ENCODE results near the gene TSPAN4. TPM values are rescaled to one million over a fixed set of nuclear protein-coding genes. Genes with fewer than 3 reads are reported as not detected.

TSPAN4 gene
- total and polyA plus RNA-seq, 9 of the 15 experiments (the other 6 are each of a cell fraction or from before 2014, with no cell fraction given), result 0.07 to 31.0 (median 15.7) TPM

DNA sequence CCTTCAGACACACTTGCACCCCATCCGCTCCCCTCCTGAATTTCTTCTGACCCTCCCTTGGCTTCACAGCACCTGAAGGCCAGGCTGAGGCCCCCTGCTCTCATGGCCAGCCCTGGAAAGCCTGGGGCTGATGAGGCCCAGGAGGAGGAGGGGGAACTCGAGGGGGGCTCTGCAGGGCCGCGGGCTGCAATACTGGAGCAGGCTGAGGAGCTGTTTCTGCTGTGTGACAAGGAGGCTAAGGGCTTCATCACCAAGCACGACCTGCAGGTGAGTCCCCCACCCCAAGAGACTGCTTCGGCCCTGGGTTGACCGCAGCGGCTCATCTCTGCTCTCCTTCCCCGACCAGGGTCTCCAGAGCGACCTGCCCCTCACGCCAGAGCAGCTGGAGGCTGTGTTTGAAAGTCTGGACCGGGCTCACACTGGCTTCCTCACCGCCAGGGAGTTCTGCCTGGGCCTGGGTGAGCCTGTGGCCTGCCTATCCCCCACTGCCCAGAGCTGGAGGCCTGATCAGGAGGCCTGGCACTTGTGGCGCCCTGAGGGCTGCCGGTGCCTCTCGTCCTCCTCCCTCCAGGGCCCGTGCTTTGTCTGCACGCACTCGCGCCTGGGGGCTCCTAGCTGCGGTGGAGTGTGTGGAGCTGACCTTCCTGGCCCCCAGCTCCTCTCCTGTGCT lies 14.0 kb upstream of the TSPAN4 start:
- no peak for ATAC-seq
- Histone ChIP-seq H3K4me2 (ENCODE audit: insufficient read depth, low read length) (no peak overlapping the region), H3K79me2 (ENCODE audit: control insufficient read depth, insufficient read depth, low read length) (peaks cover 20% of the 10 kb centered on the region), H2AFZ (ENCODE audit: low read depth, low read length) (no peak overlapping the region), H3K9me3 (replicated peaks; ENCODE audit: control insufficient read depth, insufficient read depth, low read depth, low read length) (no peaks in the 10 kb centered on the region), H3K36me3 (ENCODE audit: control insufficient read depth, insufficient read depth, low read length) (peaks cover 23% of the 10 kb centered on the region; the same call in 1 of the 3 replicates), H3K4me3 (no peak overlapping the region), H3K27ac (ENCODE audit: extremely low read depth, low read depth, low read length) (no peak overlapping the region), H3K4me1 (replicated peaks in 1 of 2; ENCODE audit: control insufficient read depth in 2 of 2, insufficient read depth in 2 of 2, low read length in 2 of 2) (peaks cover 25 to 96% of the 10 kb centered on the region in 2 experiments), H3K9ac (ENCODE audit: insufficient read depth in 1 of 2, low read depth in 2 of 2, low read length in 2 of 2) (peak overlapping the region in 1 of 2 experiments; percentile 94; a peak in 2 of 4 replicates), H3K9me1 (ENCODE audit: control insufficient read depth, insufficient read depth, low read length) (peaks cover 5% of the 10 kb centered on the region), H4K20me1 (replicated peaks; ENCODE audit: control insufficient read depth, insufficient read depth, low read length) (no peaks in the 10 kb centered on the region), H3K27me3 (ENCODE audit: control insufficient read depth in 2 of 2, insufficient read depth in 2 of 2, low read length in 2 of 2) (no peaks in the 10 kb centered on the region)
- intact Hi-C loops (cut with micrococcal nuclease) (no loop called here), in situ Hi-C loops (cut with MboI) (no loop called here)
- POLR2A ChIA-PET, result interaction anchor here (0.8 to 3.2 kb wide), 6 partner anchors 8 to 32 kb away, joined by 3 to 13 read pairs (median 4); partner anchors contain the start of gene PNPLA2
- no TSS peak for BruUV-seq (replicated peaks)
- CTCF ChIA-PET (ENCODE audit: low intra/inter-chr PET ratio), result no interaction called here
- FAIRE-seq, result no peak
- TF ChIP-seq L3MBTL2 (IDR thresholded peaks at IDR 0.05), result no peak
- TF ChIP-seq, protein P1, sequence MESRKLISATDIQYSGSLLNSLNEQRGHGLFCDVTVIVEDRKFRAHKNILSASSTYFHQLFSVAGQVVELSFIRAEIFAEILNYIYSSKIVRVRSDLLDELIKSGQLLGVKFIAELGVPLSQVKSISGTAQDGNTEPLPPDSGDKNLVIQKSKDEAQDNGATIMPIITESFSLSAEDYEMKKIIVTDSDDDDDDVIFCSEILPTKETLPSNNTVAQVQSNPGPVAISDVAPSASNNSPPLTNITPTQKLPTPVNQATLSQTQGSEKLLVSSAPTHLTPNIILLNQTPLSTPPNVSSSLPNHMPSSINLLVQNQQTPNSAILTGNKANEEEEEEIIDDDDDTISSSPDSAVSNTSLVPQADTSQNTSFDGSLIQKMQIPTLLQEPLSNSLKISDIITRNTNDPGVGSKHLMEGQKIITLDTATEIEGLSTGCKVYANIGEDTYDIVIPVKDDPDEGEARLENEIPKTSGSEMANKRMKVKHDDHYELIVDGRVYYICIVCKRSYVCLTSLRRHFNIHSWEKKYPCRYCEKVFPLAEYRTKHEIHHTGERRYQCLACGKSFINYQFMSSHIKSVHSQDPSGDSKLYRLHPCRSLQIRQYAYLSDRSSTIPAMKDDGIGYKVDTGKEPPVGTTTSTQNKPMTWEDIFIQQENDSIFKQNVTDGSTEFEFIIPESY (CRISPR knock-in tag; IDR thresholded peaks at IDR 0.05), result peak; percentile 70; the same call in 1 of the 2 replicates
- peak; percentile 39; the same call in 1 of the 2 replicates for TF ChIP-seq POLR2G (IDR thresholded peaks at IDR 0.05; ENCODE audit: low read depth, low read length)
- no peak for DNase-seq (ENCODE audit: extremely low read depth in 1 of 4, low spot score in 3 of 4)
- 85% methylated on average over 17 of the region's 21 CpGs for WGBS (ENCODE audit: insufficient coverage, low coverage, missing lambda C conversion rate)

All from K562 (cell line).